Breast epithelium (tissue), 4 donors: ENCODE measurements around the gene NAPSA. TPM values are rescaled to one million over a fixed set of nuclear protein-coding genes. Genes with fewer than 3 reads are reported as not detected.

Source experiments
- DNase-seq, 2 donors: peaks; one replicate each; pipeline ENCODE4 v3.0.0-alpha.2; 2019; ENCODE audit warnings: low spot score in 2 of 2
- H3K27ac ChIP-seq, 2 donors: fragments of 200-600 bp; sonication (generic) in 1 of 2; one replicate each; pipeline ENCODE4 v1.5.1; 2016 to 2019; ENCODE audit warnings: mild to moderate bottlenecking in 1 of 2
- H3K27me3 ChIP-seq, 2 donors: fragments of 200-600 bp; sonication (generic) in 1 of 2; one replicate each; pipeline versions ENCODE4 v1.5.1 to v1.6.0; 2017 to 2019; ENCODE audit warnings: control low read depth in 1 of 2, mild to moderate bottlenecking in 1 of 2
- H3K36me3 ChIP-seq: fragments of 200-600 bp; one replicate; pipeline ENCODE4 v1.5.1; 2019
- H3K4me1 ChIP-seq, 2 donors: fragments of 200-600 bp; sonication (generic); one replicate each; pipeline ENCODE4 v1.5.1; 2016 to 2019; ENCODE audit warnings: control low read depth in 1 of 2
- H3K4me3 ChIP-seq, 3 donors: fragments of 200-600 bp; sonication (generic); 1 replicate in 2 of 3; 2 replicates in 1 of 3; pipeline ENCODE4 v1.5.1; 2016 to 2019; ENCODE audit warnings: mild to moderate bottlenecking in 3 of 3, moderate library complexity in 2 of 3
- H3K9me3 ChIP-seq, 2 donors: fragments of 200-600 bp; sonication (generic) in 1 of 2; one replicate each; pipeline ENCODE4 v1.5.1; 2016 to 2019; ENCODE audit warnings: control low read depth in 1 of 2
- CTCF ChIP-seq, 3 donors: fragments of 450-650 bp; IDR thresholded peaks; one replicate each; pipeline ENCODE4 v1.5.1; 2016 to 2017; ENCODE audit warnings: antibody characterized with exemption in 3 of 3, mild to moderate bottlenecking in 3 of 3, moderate library complexity in 3 of 3
- POLR2A ChIP-seq: fragments of 450-650 bp; IDR thresholded peaks from one replicate; pipeline ENCODE4 v1.6.1; 2016; ENCODE audit warnings: antibody characterized with exemption, mild to moderate bottlenecking, moderate library complexity
- POLR2AphosphoS5 ChIP-seq, 3 donors: sonication (generic); formaldehyde crosslinking; IDR thresholded peaks; one replicate each; pipeline ENCODE4 v1.6.1; 2017; ENCODE audit warnings: antibody characterized with exemption in 3 of 3
- intact Hi-C: fragments of 100-400 bp; cut with DNase I; formaldehyde crosslinking; loops from one replicate; pipeline ENCODE4 v1.15.1; 2023; ENCODE audit warnings: low total_unique reads
- total RNA-seq, 3 donors: library from RNA; depleted of rRNA; stranded (reverse); fragments of >200 nt; gene quantifications; one replicate each; pipeline ENCODE4 v1.1.0, GENCODE V29; 2016

Gene NAPSA
- total RNA-seq, 3 donors from 2014 or later, result 0.80 to 1.8 (median 1.6) TPM

GRCh38 chr19:50324331-50324730, 41.1 kb downstream of the NAPSA start:
- TF ChIP-seq POLR2A, result no peak
- TF ChIP-seq POLR2AphosphoS5 (IDR thresholded peaks at IDR 0.05), result no peak
- TF ChIP-seq CTCF (IDR thresholded peaks at IDR 0.05), result no peak
- intact Hi-C loops, result no loop called here

GRCh38 chr19:50323782-50324133, 41.7 kb downstream of the NAPSA start:
- H3K4me3 ChIP-seq, result no peak overlapping the region
- intact Hi-C loops, result no loop called here
- peaks cover 0 to 13% of the 10 kb centered on the region in 2 donors for H3K27me3 ChIP-seq

More at GRCh38 chr19:50324331-50324730, 41.1 kb downstream of the NAPSA start:
- Histone ChIP-seq H3K4me3 (no peak overlapping the region), H3K27ac (no peak overlapping the region), H3K36me3 (no peaks in the 10 kb centered on the region), H3K4me1 (peaks cover 3 to 8% of the 10 kb centered on the region in 2 donors), H3K9me3 (no peaks in the 10 kb centered on the region), H3K27me3 (peaks cover 0 to 13% of the 10 kb centered on the region in 2 donors)
- no peak for DNase-seq

GRCh38 chr19:50322931-50323781, 42.3 kb downstream of the NAPSA start:
- H3K27me3 ChIP-seq, result peaks cover 0 to 13% of the 10 kb centered on the region in 2 donors
- TF ChIP-seq POLR2AphosphoS5 (IDR thresholded peaks at IDR 0.05), result no peak
- no peak overlapping the region for H3K4me3 ChIP-seq
- no peaks in the 10 kb centered on the region for H3K9me3 ChIP-seq
- DNase-seq, result no peak
- H3K27ac ChIP-seq, result no peak overlapping the region
- no peaks in the 10 kb centered on the region for H3K36me3 ChIP-seq
- H3K4me1 ChIP-seq, result peaks cover 3 to 8% of the 10 kb centered on the region in 2 donors
- intact Hi-C loops, result no loop called here

More at GRCh38 chr19:50323782-50324133, 41.7 kb downstream of the NAPSA start:
- Histone ChIP-seq H3K4me1 (peaks cover 3 to 8% of the 10 kb centered on the region in 2 donors), H3K36me3 (no peaks in the 10 kb centered on the region), H3K9me3 (no peaks in the 10 kb centered on the region), H3K27ac (no peak overlapping the region)
- TF ChIP-seq CTCF (IDR thresholded peaks at IDR 0.05) (no peak), POLR2A (no peak)
- no peak for DNase-seq

DNA sequence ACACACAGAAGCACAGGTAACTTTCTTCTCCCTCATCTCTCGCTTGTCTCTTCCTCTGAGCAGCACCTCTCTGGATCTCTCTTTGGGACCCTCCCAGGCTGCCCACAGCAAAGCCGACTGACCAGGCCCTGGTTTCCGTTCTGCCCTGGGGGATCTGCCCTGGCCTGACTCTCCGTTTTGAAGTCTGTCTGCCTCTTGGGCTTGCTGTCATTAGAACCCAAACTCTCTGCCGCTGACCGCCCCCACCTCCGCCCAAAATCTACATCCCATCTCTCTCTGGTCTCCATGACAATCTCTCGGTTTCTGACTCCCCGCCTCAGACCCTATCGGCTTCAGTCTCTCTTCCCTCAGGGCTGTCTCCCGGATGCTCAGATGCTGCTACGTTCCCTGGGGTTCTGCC, 43.2 kb downstream of the NAPSA start:
- no peak for DNase-seq
- Histone ChIP-seq H3K4me3 (no peak overlapping the region), H3K36me3 (no peaks in the 10 kb centered on the region), H3K27ac (no peak overlapping the region), H3K4me1 (peaks cover 3 to 8% of the 10 kb centered on the region in 2 donors), H3K27me3 (peaks cover 0 to 5% of the 10 kb centered on the region in 2 donors), H3K9me3 (no peaks in the 10 kb centered on the region)
- TF ChIP-seq POLR2AphosphoS5 (IDR thresholded peaks at IDR 0.05), result no peak
- no peak for TF ChIP-seq CTCF (IDR thresholded peaks at IDR 0.05)
- no peak for TF ChIP-seq POLR2A
- intact Hi-C loops, result no loop called here

DNA sequence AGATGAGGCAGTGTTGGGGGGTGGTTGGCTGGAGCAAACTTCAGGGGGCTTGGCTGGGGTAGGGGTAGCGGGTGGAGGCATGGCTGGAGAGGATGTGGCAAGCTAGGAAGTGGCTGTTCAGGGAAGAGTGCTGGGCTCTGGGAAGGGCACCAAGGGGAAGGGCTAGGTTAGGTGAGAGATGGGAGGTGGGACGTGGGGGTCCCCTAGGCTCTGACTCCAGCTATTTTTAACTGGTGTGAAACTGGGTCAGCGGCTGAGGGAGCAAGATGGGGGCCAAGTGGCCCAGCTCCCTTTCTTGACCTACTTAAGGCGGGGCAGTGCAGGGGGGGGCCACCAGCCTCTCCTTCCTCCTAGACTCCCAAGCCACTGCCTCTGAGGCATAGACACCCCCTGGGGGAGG, 43.6 kb downstream of the NAPSA start:
- no peaks in the 10 kb centered on the region for H3K9me3 ChIP-seq
- no peak overlapping the region for H3K27ac ChIP-seq
- H3K4me1 ChIP-seq, result peaks cover 3 to 8% of the 10 kb centered on the region in 2 donors
- H3K36me3 ChIP-seq, result no peaks in the 10 kb centered on the region
- TF ChIP-seq CTCF (IDR thresholded peaks at IDR 0.05) (no peak), POLR2A (no peak), POLR2AphosphoS5 (IDR thresholded peaks at IDR 0.05) (no peak)
- no peak for DNase-seq
- no peak overlapping the region for H3K4me3 ChIP-seq
- H3K27me3 ChIP-seq, result peaks cover 0 to 1% of the 10 kb centered on the region in 2 donors
- intact Hi-C loops, result no loop called here
